Activated T-cell treated with anti-CD3 and anti-CD28 coated beads, Interleukin-2, amount 50 U/mL, for 72 hours (primary cell): Measurements from ENCODE around the gene ADAMTS8. TPM values are rescaled to one million over a fixed set of nuclear protein-coding genes. Genes with fewer than 3 reads are reported as not detected.
A peak's percentile ranks its signal among the peaks of the same experiment; 100 is the strongest.

ENCODE experiments used
- ATAC-seq, 2 donors: fragments of 150-1000 bp; cut with Tn5 transposase; replicated peaks in 1 of 2; 2 replicates each; pipeline ENCODE4 v1.10.0; 2021; ENCODE audit warnings: moderate library complexity in 2 of 2, mild to moderate bottlenecking in 1 of 2
- DNase-seq, 2 donors: peaks; one replicate each; pipeline ENCODE4 v3.0.0; 2021 to 2022; ENCODE audit warnings: mixed read lengths in 1 of 2
- H3K27ac Mint-ChIP-seq: one replicate; pipeline ENCODE4 v1.8.0; 2022; ENCODE audit warnings: mild to moderate bottlenecking, moderate library complexity, mixed read lengths
- H3K27me3 Mint-ChIP-seq: one replicate; pipeline ENCODE4 v1.8.0; 2022; ENCODE audit warnings: low read depth, mixed read lengths
- H3K36me3 Mint-ChIP-seq, 2 donors: one replicate each; pipeline ENCODE4 v1.8.0; 2022; ENCODE audit warnings: mixed read lengths in 2 of 2, mild to moderate bottlenecking in 1 of 2; ENCODE audit not compliant: insufficient read depth in 2 of 2
- H3K4me1 Mint-ChIP-seq: one replicate; pipeline ENCODE4 v1.8.0; 2022; ENCODE audit warnings: low read depth, mixed read lengths
- H3K4me3 Mint-ChIP-seq, 2 donors: one replicate each; pipeline ENCODE4 v1.8.0; 2022; ENCODE audit warnings: mild to moderate bottlenecking in 2 of 2, mixed read lengths in 2 of 2, moderate library complexity in 2 of 2
- H3K9me3 Mint-ChIP-seq, 2 donors: one replicate each; pipeline ENCODE4 v1.8.0; 2022; ENCODE audit warnings: mixed read lengths in 2 of 2
- total RNA-seq, 2 donors: library from RNA; stranded (reverse); gene quantifications; one replicate each; pipeline ENCODE4 v1.2.3, GENCODE V29; 2022

The ADAMTS8 gene
- total RNA-seq, 2 donors from 2014 or later = not detected

- Mint-ChIP-seq H3K4me3 (peak overlapping the region; percentile 18 to 56), H3K4me1 (peaks cover 15% of the 10 kb centered on the region), H3K36me3 (no peaks in the 10 kb centered on the region), H3K27ac (no peak overlapping the region), H3K9me3 (no peaks in the 10 kb centered on the region), H3K27me3 (peaks cover 61% of the 10 kb centered on the region)
- DNase-seq (no peak), ATAC-seq (no peak)
These were observed 1.5 kb downstream of the ADAMTS8 start for GRCh38 chr11:130426837-130427341.

GRCh38 chr11:130426223-130426836 is 2.1 kb downstream of the ADAMTS8 start:
- no peaks in the 10 kb centered on the region for H3K36me3 Mint-ChIP-seq
- H3K4me1 Mint-ChIP-seq = peaks cover 15% of the 10 kb centered on the region
- peaks cover 60% of the 10 kb centered on the region for H3K27me3 Mint-ChIP-seq
- H3K27ac Mint-ChIP-seq = no peak overlapping the region
- peak overlapping the region in 1 of 2 donors; percentile 56 for H3K4me3 Mint-ChIP-seq
- H3K9me3 Mint-ChIP-seq = no peaks in the 10 kb centered on the region
- ATAC-seq (no peak), DNase-seq (no peak)

- H3K36me3 Mint-ChIP-seq = no peaks in the 10 kb centered on the region
- DNase-seq = no peak
- no peak overlapping the region for H3K27ac Mint-ChIP-seq
- H3K4me1 Mint-ChIP-seq = peaks cover 15% of the 10 kb centered on the region
- no peak overlapping the region for H3K4me3 Mint-ChIP-seq
- H3K9me3 Mint-ChIP-seq = no peaks in the 10 kb centered on the region
- H3K27me3 Mint-ChIP-seq = peaks cover 56% of the 10 kb centered on the region
- ATAC-seq = no peak
These were observed 3.3 kb downstream of the ADAMTS8 start for GRCh38 chr11:130425156-130425555.

- no peaks in the 10 kb centered on the region for H3K36me3 Mint-ChIP-seq
- no peak overlapping the region for H3K27ac Mint-ChIP-seq
- ATAC-seq (no peak), DNase-seq (no peak)
- no peak overlapping the region for H3K4me3 Mint-ChIP-seq
- H3K27me3 Mint-ChIP-seq = peaks cover 54% of the 10 kb centered on the region
- peaks cover 15% of the 10 kb centered on the region for H3K4me1 Mint-ChIP-seq
- H3K9me3 Mint-ChIP-seq = no peaks in the 10 kb centered on the region
These were observed 3.7 kb downstream of the ADAMTS8 start for GRCh38 chr11:130424613-130425140.

GRCh38 chr11:130423541-130424142 is 4.8 kb downstream of the ADAMTS8 start:
- H3K9me3 Mint-ChIP-seq = no peaks in the 10 kb centered on the region
- ATAC-seq = no peak
- peaks cover 43% of the 10 kb centered on the region for H3K27me3 Mint-ChIP-seq
- H3K27ac Mint-ChIP-seq = no peak overlapping the region
- DNase-seq = no peak
- no peak overlapping the region for H3K4me3 Mint-ChIP-seq
- no peaks in the 10 kb centered on the region for H3K36me3 Mint-ChIP-seq
- H3K4me1 Mint-ChIP-seq = peaks cover 10% of the 10 kb centered on the region

GRCh38 chr11:130422251-130422995 is 6.0 kb downstream of the ADAMTS8 start:
- Mint-ChIP-seq H3K4me3 (no peak overlapping the region), H3K27me3 (peaks cover 39% of the 10 kb centered on the region), H3K4me1 (peaks cover 7% of the 10 kb centered on the region), H3K9me3 (no peaks in the 10 kb centered on the region), H3K36me3 (no peaks in the 10 kb centered on the region), H3K27ac (no peak overlapping the region)
- ATAC-seq = no peak
- DNase-seq = no peak

- DNase-seq (no peak), ATAC-seq (no peak)
- Mint-ChIP-seq H3K36me3 (no peaks in the 10 kb centered on the region), H3K27ac (no peak overlapping the region), H3K27me3 (peaks cover 32% of the 10 kb centered on the region), H3K4me1 (no peaks in the 10 kb centered on the region), H3K9me3 (no peaks in the 10 kb centered on the region), H3K4me3 (no peak overlapping the region)
These were observed 6.7 kb downstream of the ADAMTS8 start for GRCh38 chr11:130421697-130422096.

GRCh38 chr11:130421199-130421585 is 7.2 kb downstream of the ADAMTS8 start:
- DNase-seq (no peak), ATAC-seq (no peak)
- H3K27me3 Mint-ChIP-seq = peaks cover 27% of the 10 kb centered on the region
- H3K36me3 Mint-ChIP-seq = no peaks in the 10 kb centered on the region
- H3K4me3 Mint-ChIP-seq = no peak overlapping the region
- H3K4me1 Mint-ChIP-seq = no peaks in the 10 kb centered on the region
- H3K27ac Mint-ChIP-seq = no peak overlapping the region
- no peaks in the 10 kb centered on the region for H3K9me3 Mint-ChIP-seq

GRCh38 chr11:130420478-130421198 is 7.8 kb downstream of the ADAMTS8 start:
- ATAC-seq (no peak), DNase-seq (no peak)
- Mint-ChIP-seq H3K27me3 (peaks cover 21% of the 10 kb centered on the region), H3K4me1 (no peaks in the 10 kb centered on the region), H3K9me3 (no peaks in the 10 kb centered on the region), H3K27ac (no peak overlapping the region), H3K36me3 (no peaks in the 10 kb centered on the region), H3K4me3 (no peak overlapping the region)

GRCh38 chr11:130418756-130419155 is 9.7 kb downstream of the ADAMTS8 start:
- ATAC-seq (no peak), DNase-seq (no peak)
- Mint-ChIP-seq H3K9me3 (no peaks in the 10 kb centered on the region), H3K4me3 (no peak overlapping the region), H3K36me3 (no peaks in the 10 kb centered on the region), H3K27ac (no peak overlapping the region), H3K4me1 (peaks cover 6% of the 10 kb centered on the region), H3K27me3 (peaks cover 13% of the 10 kb centered on the region)

- ATAC-seq (no peak), DNase-seq (no peak)
- Mint-ChIP-seq H3K36me3 (no peaks in the 10 kb centered on the region), H3K4me3 (no peak overlapping the region), H3K4me1 (peaks cover 11% of the 10 kb centered on the region), H3K27ac (no peak overlapping the region), H3K9me3 (no peaks in the 10 kb centered on the region), H3K27me3 (peaks cover 12% of the 10 kb centered on the region)
These were observed 10.2 kb downstream of the ADAMTS8 start for GRCh38 chr11:130418210-130418609.

- Mint-ChIP-seq H3K9me3 (no peaks in the 10 kb centered on the region), H3K27me3 (peaks cover 8% of the 10 kb centered on the region), H3K4me3 (no peak overlapping the region), H3K4me1 (peaks cover 14% of the 10 kb centered on the region), H3K27ac (no peak overlapping the region), H3K36me3 (no peaks in the 10 kb centered on the region)
- no peak for ATAC-seq
- no peak for DNase-seq
These were observed 11.5 kb downstream of the ADAMTS8 start for GRCh38 chr11:130416906-130417305.

- ATAC-seq = no peak
- Mint-ChIP-seq H3K27me3 (peaks cover 8% of the 10 kb centered on the region), H3K4me3 (no peak overlapping the region), H3K27ac (no peak overlapping the region), H3K9me3 (no peaks in the 10 kb centered on the region), H3K36me3 (no peaks in the 10 kb centered on the region), H3K4me1 (peaks cover 14% of the 10 kb centered on the region)
- no peak for DNase-seq
These were observed 11.9 kb downstream of the ADAMTS8 start for GRCh38 chr11:130416530-130416882.
